Stimulated activated CD4-positive, alpha-beta T cell treated with anti-CD3 and anti-CD28 coated beads, Interleukin-1b, Interleukin-23, amount 100 ng/mL, for 1 hour (primary cell): ENCODE data around the gene ASB5.
"Not testable (repeated sequence)": the region's sequence is repeated elsewhere in the genome, so short reads cannot be mapped to it uniquely, and the experiment has no call there.

ENCODE experiments used
- DNase-seq, 2 donors: peaks; one replicate each; pipeline ENCODE4 v3.0.0-alpha.2; 2020; ENCODE audit warnings: low read depth in 2 of 2

ASB5 gene

GRCh38 chr4:176222149-176222548 lies 46.9 kb downstream of the ASB5 start:
- no peak for DNase-seq

- no peak for DNase-seq
Measured at GRCh38 chr4:176217510-176217909, 51.5 kb downstream of the ASB5 start.

- not testable (repeated sequence) for DNase-seq
Measured at GRCh38 chr4:176212351-176212750, 56.7 kb downstream of the ASB5 start.

- no peak for DNase-seq
Measured at GRCh38 chr4:176210579-176211296, 58.3 kb downstream of the ASB5 start.

GRCh38 chr4:176210101-176210500 lies 58.9 kb downstream of the ASB5 start:
- DNase-seq: no peak

- no peak for DNase-seq
Measured at GRCh38 chr4:176209535-176209934, 59.5 kb downstream of the ASB5 start.

- DNase-seq: no peak
Measured at GRCh38 chr4:176207839-176208238, 61.2 kb downstream of the ASB5 start.

GRCh38 chr4:176205299-176205698 lies 63.7 kb downstream of the ASB5 start:
- DNase-seq: no peak

GRCh38 chr4:176198316-176198903 lies 70.6 kb downstream of the ASB5 start:
- DNase-seq: no peak

- peak; percentile 77 to 88 for DNase-seq
Measured at GRCh38 chr4:176195184-176195978, 73.6 kb downstream of the ASB5 start, which contains the start of gene SPATA4. TSS of gene SPATA4 (minus strand) at chr4:176195585. CDS start at chr4:176195562, 23 bp downstream.

- peak in 1 of 2 donors; percentile 9 for DNase-seq
Measured at GRCh38 chr4:176193938-176194337, 75.1 kb downstream of the ASB5 start.

GRCh38 chr4:176193126-176193525 lies 75.9 kb downstream of the ASB5 start:
- no peak for DNase-seq

- no peak for DNase-seq
Measured at GRCh38 chr4:176191974-176192373, 77.0 kb downstream of the ASB5 start.

- no peak for DNase-seq
Measured at GRCh38 chr4:176189891-176190795, 78.9 kb downstream of the ASB5 start.

GRCh38 chr4:176188654-176189053 lies 80.4 kb downstream of the ASB5 start:
- DNase-seq: no peak

- no peak for DNase-seq
Measured at GRCh38 chr4:176187624-176188023, 81.4 kb downstream of the ASB5 start.

GRCh38 chr4:176186671-176187395 lies 82.2 kb downstream of the ASB5 start:
- no peak for DNase-seq

GRCh38 chr4:176186067-176186466 lies 83.0 kb downstream of the ASB5 start:
- DNase-seq: no peak

- no peak for DNase-seq
Measured at GRCh38 chr4:176185051-176185450, 84.0 kb downstream of the ASB5 start.
